Right cardiac atrium (tissue), 5 donors: ENCODE measurements around the gene PKP4. TPM values are rescaled to one million over a fixed set of nuclear protein-coding genes. Genes with fewer than 3 reads are reported as not detected.
"Not testable (repeated sequence)": the region's sequence is repeated elsewhere in the genome, so short reads cannot be mapped to it uniquely, and the experiment has no call there.

Experiments
- ATAC-seq, 2 donors: fragments of 200-7000 bp; cut with Tn5 transposase; one replicate each; pipeline versions ENCODE4 v1.8.0 to v1.9.1; 2020; ENCODE audit warnings: moderate library complexity in 2 of 2, mild to moderate bottlenecking in 1 of 2
- DNase-seq, 3 donors: peaks; one replicate each; pipeline ENCODE4 v3.0.0-alpha.2; 2020
- H3K27ac ChIP-seq: one replicate; pipeline ENCODE4 v1.5.1; 2013; ENCODE audit warnings: mild to moderate bottlenecking, low read length, control low read depth, moderate library complexity
- H3K27me3 ChIP-seq: one replicate; pipeline ENCODE4 v1.6.1; 2013; ENCODE audit not compliant: control insufficient read depth, insufficient read depth
- H3K4me1 ChIP-seq: one replicate; pipeline ENCODE4 v1.6.1; 2013; ENCODE audit warnings: low read length; ENCODE audit not compliant: control insufficient read depth, insufficient read depth
- H3K4me3 ChIP-seq: one replicate; pipeline ENCODE4 v1.5.1; 2013; ENCODE audit warnings: low read length, control low read depth
- H3K9me3 ChIP-seq: one replicate; pipeline ENCODE4 v1.6.1; 2013; ENCODE audit warnings: low read length; ENCODE audit not compliant: control insufficient read depth
- WGBS: extraction: QIAGEN DNeasy Blood & Tissue Kit; methylation state at CpG from one replicate; pipeline ENCODE4 v1.1.7; 2013; 5-methylcytosine and 5-hydroxymethylcytosine counted together
- intact Hi-C, 4 donors: fragments of 100-400 bp; cut with DNase I; formaldehyde crosslinking; loops; one replicate each; pipeline versions ENCODE4 v1.11.0 to v1.14.0; 2022 to 2023
- polyA plus RNA-seq: library from polyadenylated mRNA; stranded (reverse); fragments of 200-250 nt; gene quantifications from one replicate; pipeline ENCODE4 v1.2.3, GENCODE V29; 2013
- total RNA-seq, 4 donors: library from RNA; stranded (reverse); fragmentation: NEBNext Ultra II Directional; extraction: Animal tissue kit (Norgen Biotek cat#: 25700); gene quantifications; one replicate each; pipeline ENCODE4 v1.2.1, GENCODE V29; 2021
- donor health status: healthy with polysubstance abuse.
- donor health status: DM: no; HTN: yes; CAD: no.
- donor health status: DM: no; HTN: no; CAD: no.
- donor health status: DM: no; HTN: yes; CAD: no; lungs with severe emphysema.
- donor health status: DM: yes; HTN: yes; CAD: no.

Gene PKP4
- total and polyA plus RNA-seq, 5 donors = 32.4 to 74.8 (median 54.5) TPM

GRCh38 chr2:158473300-158473699 is 16.5 kb downstream of the PKP4 start:
- not testable (repeated sequence) for ATAC-seq, H3K27ac ChIP-seq, H3K27me3 ChIP-seq, H3K9me3 ChIP-seq, H3K4me3 ChIP-seq, H3K4me1 ChIP-seq, DNase-seq
- WGBS = 97% methylated on average over 3 of the region's 3 CpGs
- intact Hi-C loops = loop anchor here in 1 of 4 donors (10.0 kb wide), 1 partner anchor 272 kb away; no protein-coding TSS in a partner anchor

GRCh38 chr2:158473719-158474392 is 17.1 kb downstream of the PKP4 start:
- H3K27ac ChIP-seq = no peak overlapping the region
- intact Hi-C loops = loop anchor here in 1 of 4 donors (10.0 kb wide), 1 partner anchor 271 kb away; no protein-coding TSS in a partner anchor
- no peaks in the 10 kb centered on the region for H3K9me3 ChIP-seq
- ATAC-seq (no peak), DNase-seq (no peak)
- no peak overlapping the region for H3K4me3 ChIP-seq
- WGBS = 80% methylated on average over 8 of the region's 8 CpGs
- peaks cover 5% of the 10 kb centered on the region for H3K4me1 ChIP-seq
- H3K27me3 ChIP-seq = no peaks in the 10 kb centered on the region

- H3K27ac ChIP-seq, H3K9me3 ChIP-seq, ATAC-seq, H3K27me3 ChIP-seq, H3K4me1 ChIP-seq, H3K4me3 ChIP-seq, DNase-seq: not testable (repeated sequence)
- intact Hi-C loops = loop anchor here in 1 of 4 donors (10.0 kb wide), 1 partner anchor 270 kb away; no protein-coding TSS in a partner anchor
- 89% methylated on average over 3 of the region's 3 CpGs for WGBS
Measured at GRCh38 chr2:158474526-158475011, 17.8 kb downstream of the PKP4 start.

- peaks cover 5% of the 10 kb centered on the region for H3K4me1 ChIP-seq
- intact Hi-C loops = loop anchor here in 1 of 4 donors (10.0 kb wide), 1 partner anchor 268 kb away; no protein-coding TSS in a partner anchor
- WGBS = 48% methylated on average over 3 of the region's 3 CpGs
- H3K4me3 ChIP-seq = no peak overlapping the region
- H3K9me3 ChIP-seq = no peaks in the 10 kb centered on the region
- no peak for DNase-seq
- H3K27ac ChIP-seq = no peak overlapping the region
- ATAC-seq = no peak
- H3K27me3 ChIP-seq = no peaks in the 10 kb centered on the region
Measured at GRCh38 chr2:158477202-158477601, 20.4 kb downstream of the PKP4 start.

GRCh38 chr2:158478237-158478636 is 21.5 kb downstream of the PKP4 start:
- 50% methylated on average over 6 of the region's 6 CpGs for WGBS

GRCh38 chr2:158478816-158479215 is 22.1 kb downstream of the PKP4 start:
- WGBS = 30% methylated on average over 1 of the region's 1 CpG
- DNase-seq (no peak), ATAC-seq (no peak)
- Histone ChIP-seq H3K9me3 (no peaks in the 10 kb centered on the region), H3K4me1 (peaks cover 5% of the 10 kb centered on the region), H3K4me3 (no peak overlapping the region), H3K27me3 (no peaks in the 10 kb centered on the region), H3K27ac (no peak overlapping the region)
- intact Hi-C loops = loop anchor here in 1 of 4 donors (10.0 kb wide), 1 partner anchor 266 kb away; no protein-coding TSS in a partner anchor

More at GRCh38 chr2:158478237-158478636, 21.5 kb downstream of the PKP4 start:
- DNase-seq (no peak), ATAC-seq (no peak)
- Histone ChIP-seq H3K4me3 (no peak overlapping the region), H3K27ac (no peak overlapping the region), H3K9me3 (no peaks in the 10 kb centered on the region), H3K4me1 (peaks cover 5% of the 10 kb centered on the region), H3K27me3 (no peaks in the 10 kb centered on the region)
- intact Hi-C loops = loop anchor here in 1 of 4 donors (10.0 kb wide), 1 partner anchor 267 kb away; no protein-coding TSS in a partner anchor

DNA sequence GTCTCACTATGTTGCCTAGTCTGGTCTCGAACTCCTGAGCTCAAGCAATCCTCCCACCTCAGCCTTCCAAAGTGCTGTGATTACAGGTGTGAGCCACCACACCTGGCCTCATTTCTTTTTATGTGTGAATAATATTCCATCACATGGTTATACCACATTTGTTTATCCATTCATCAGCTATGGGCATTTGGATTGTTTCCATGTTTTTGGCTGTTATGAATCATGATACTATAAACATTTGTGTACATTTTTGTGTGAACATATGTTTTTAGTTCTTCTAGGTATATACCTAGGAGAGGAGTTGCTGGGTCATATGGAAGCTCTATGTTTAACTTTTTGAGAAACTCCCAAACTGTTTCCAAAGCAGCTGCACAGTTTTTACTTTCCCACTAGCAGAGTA is 24.4 kb downstream of the PKP4 start:
- ATAC-seq (no peak), DNase-seq (no peak)
- H3K27me3 ChIP-seq = no peaks in the 10 kb centered on the region
- H3K9me3 ChIP-seq = no peaks in the 10 kb centered on the region
- WGBS = 100% methylated on average over 1 of the region's 1 CpG
- peaks cover 2% of the 10 kb centered on the region for H3K4me1 ChIP-seq
- intact Hi-C loops = no loop called here
- no peak overlapping the region for H3K27ac ChIP-seq
- H3K4me3 ChIP-seq = no peak overlapping the region

GRCh38 chr2:158482594-158482993 is 25.8 kb downstream of the PKP4 start:
- no peak overlapping the region for H3K4me3 ChIP-seq
- H3K9me3 ChIP-seq = no peaks in the 10 kb centered on the region
- no peak for DNase-seq
- no peak overlapping the region for H3K27ac ChIP-seq
- no peak for ATAC-seq
- H3K27me3 ChIP-seq = no peaks in the 10 kb centered on the region
- H3K4me1 ChIP-seq = peaks cover under 1% of the 10 kb centered on the region
- intact Hi-C loops = no loop called here

DNA sequence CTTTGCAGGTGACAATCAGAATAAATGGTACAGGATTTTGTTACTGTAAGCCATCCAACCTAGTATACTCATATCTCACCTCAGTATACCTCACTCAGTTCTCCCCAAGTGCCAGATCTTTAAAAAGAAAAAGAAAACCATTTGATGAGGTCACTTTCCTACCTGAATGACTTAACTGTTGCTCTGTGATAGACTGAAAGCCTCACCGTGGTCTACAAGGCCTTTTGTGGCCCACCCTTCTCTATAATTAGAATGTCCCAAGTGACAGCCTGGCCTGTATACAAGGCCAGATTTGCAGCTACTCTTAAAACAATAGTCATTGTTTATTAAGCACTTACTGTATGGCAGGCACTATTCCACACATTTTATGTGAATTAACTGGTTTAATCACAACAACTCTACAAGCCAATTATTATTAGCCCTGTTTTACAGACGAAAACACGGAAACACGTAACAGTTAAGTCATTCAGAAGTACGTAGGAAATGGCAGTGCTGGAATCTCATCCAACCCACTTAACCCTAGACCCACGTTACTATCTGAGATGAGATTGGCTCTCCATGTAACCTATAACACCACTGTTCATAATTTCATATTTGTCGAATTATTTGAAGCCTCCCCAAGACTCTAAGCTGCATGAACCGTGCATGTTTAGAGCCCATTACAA is 28.3 kb downstream of the PKP4 start:
- 48% methylated on average over 8 of the region's 8 CpGs for WGBS
- intact Hi-C loops = no loop called here
- H3K9me3 ChIP-seq = no peaks in the 10 kb centered on the region
- H3K27ac ChIP-seq = no peak overlapping the region
- DNase-seq (no peak), ATAC-seq (peak in 1 of 2 donors; percentile 14)
- H3K4me1 ChIP-seq = peaks cover 2% of the 10 kb centered on the region
- no peaks in the 10 kb centered on the region for H3K27me3 ChIP-seq
- no peak overlapping the region for H3K4me3 ChIP-seq

DNA sequence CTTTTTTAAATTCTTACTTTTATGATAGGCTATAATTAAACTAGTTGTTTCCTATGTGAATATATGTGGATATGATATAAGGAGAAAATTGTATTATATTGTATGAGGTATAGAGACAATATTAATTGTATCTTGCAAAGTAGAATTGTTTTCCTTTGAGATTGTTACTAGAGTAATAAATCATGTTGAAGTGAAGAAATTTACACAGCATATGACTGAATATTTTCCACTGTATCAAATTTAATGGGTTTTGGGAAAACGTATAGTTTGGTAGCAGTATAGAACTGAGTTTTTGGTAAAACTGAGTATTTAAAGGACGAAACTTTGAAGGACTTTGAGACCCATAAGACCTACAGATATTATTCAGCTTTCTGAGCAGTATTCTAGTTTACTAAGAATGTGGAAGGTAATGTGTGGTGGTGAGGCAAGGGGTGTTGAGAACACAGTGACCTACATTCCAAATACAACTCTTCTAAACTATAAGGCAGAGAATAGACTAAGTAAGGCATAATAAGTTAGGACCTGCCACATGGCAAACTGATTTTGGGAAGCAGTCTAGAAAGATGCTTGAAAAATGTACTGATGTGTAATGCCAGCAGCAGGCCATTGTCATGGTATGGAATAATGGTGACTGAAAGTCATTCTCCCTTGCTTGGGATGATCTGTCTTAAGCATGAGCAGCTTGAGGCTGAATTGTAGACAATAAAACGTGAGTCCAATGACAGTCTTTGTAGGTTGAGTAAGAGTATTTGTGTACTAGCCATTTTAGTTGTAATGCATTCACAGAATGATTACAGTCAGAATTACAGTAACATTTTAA is 29.6 kb downstream of the PKP4 start:
- no peak for ATAC-seq
- H3K4me3 ChIP-seq = no peak overlapping the region
- intact Hi-C loops = no loop called here
- no peaks in the 10 kb centered on the region for H3K9me3 ChIP-seq
- no peak overlapping the region for H3K27ac ChIP-seq
- H3K4me1 ChIP-seq = peaks cover 4% of the 10 kb centered on the region
- no peaks in the 10 kb centered on the region for H3K27me3 ChIP-seq
- WGBS = 71% methylated on average over 3 of the region's 3 CpGs
- no peak for DNase-seq
